Activated CD4-positive, alpha-beta memory T cell treated with anti-CD3 and anti-CD28 coated beads for 36 hours (primary cell): ENCODE data around the gene CELF4. TPM values are rescaled to one million over a fixed set of nuclear protein-coding genes. Genes with fewer than 3 reads are reported as not detected.

Experiments
- CTCF ChIA-PET: fragments of 350-600 bp; sonication (Branson Sonifier 250); formaldehyde crosslinking; loops from one replicate; lab custom pipeline; 2021; ENCODE audit warnings: antibody characterized with exemption, inconsistent platforms; lab: Charles Lee
- POLR2A ChIA-PET: fragments of 350-600 bp; sonication (Branson Sonifier 250); formaldehyde crosslinking; loops from one replicate; lab custom pipeline; 2021; ENCODE audit warnings: antibody characterized with exemption; lab: Charles Lee
- DNase-seq: peaks from one replicate; pipeline ENCODE4 v3.0.0-alpha.2; 2020
- H3K27ac Mint-ChIP-seq: one replicate; pipeline ENCODE4 v1.8.0; 2021; ENCODE audit warnings: mixed read lengths
- H3K27me3 Mint-ChIP-seq: one replicate; pipeline ENCODE4 v1.8.0; 2021; ENCODE audit warnings: mixed read lengths
- H3K36me3 Mint-ChIP-seq: one replicate; pipeline ENCODE4 v1.8.0; 2021; ENCODE audit warnings: mixed read lengths
- H3K4me1 Mint-ChIP-seq: one replicate; pipeline ENCODE4 v1.8.0; 2021; ENCODE audit warnings: low read depth, mixed read lengths
- H3K4me3 Mint-ChIP-seq: one replicate; pipeline ENCODE4 v1.8.0; 2021; ENCODE audit warnings: mild to moderate bottlenecking, mixed read lengths
- H3K9me3 Mint-ChIP-seq: one replicate; pipeline ENCODE4 v1.8.0; 2021; ENCODE audit warnings: mixed read lengths
- intact Hi-C: fragments of 100-400 bp; cut with micrococcal nuclease; formaldehyde crosslinking; loops from one replicate; pipeline ENCODE4 v1.15.1; 2023
- total RNA-seq, 2 experiments: library from RNA; stranded (reverse); gene quantifications; one replicate each; pipeline ENCODE4 v1.2.3, GENCODE V29; 2021

The CELF4 gene
- total RNA-seq, 2 experiments from 2014 or later = not detected

GRCh38 chr18:37432436-37433195 lies 133.0 kb downstream of the CELF4 start:
- Mint-ChIP-seq H3K4me3 (no peak overlapping the region), H3K9me3 (no peaks in the 10 kb centered on the region)
- CTCF ChIA-PET = interaction anchor here (0.8 kb wide), 1 partner anchor 46 kb away, joined by 4 read pairs; no protein-coding TSS in a partner anchor

DNA sequence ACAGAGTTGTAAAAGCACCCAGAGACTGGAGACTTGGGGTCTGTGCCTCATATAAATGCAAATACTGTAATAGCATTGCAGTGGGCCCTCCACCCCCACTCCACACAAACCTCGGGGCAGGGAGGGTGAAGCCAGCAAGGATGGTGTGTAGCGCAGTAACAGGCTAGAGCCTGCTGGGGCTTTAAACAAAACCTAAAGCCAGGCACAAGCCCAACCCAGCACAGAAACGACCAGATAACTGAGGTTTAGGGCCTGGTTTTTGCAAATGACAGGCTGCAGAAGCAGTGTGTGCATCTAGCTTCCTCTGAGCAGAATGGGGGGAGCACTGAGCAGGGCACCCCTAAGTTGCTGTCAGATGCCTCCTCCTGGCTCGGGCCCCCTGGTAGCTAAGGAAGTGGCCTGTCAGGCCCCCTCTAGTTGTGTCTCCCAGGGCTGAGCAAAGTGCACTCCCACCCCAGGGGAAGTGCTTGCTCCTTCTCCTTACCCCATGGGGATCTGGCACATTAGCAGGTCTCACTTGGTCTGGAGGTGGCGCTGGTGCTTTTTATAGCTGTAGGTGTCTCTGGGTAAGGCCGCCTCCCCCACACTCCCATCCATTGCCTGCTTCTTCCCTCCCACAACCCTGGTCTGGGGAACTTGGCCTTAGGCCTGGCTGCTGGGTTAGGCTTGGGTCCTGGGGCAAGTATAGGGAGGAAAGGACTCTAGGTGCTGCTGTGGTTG lies 135.1 kb downstream of the CELF4 start:
- POLR2A ChIA-PET = no interaction called here

More at GRCh38 chr18:37432436-37433195, 133.0 kb downstream of the CELF4 start:
- intact Hi-C loops = no loop called here
- Mint-ChIP-seq H3K36me3 (no peaks in the 10 kb centered on the region), H3K27me3 (peaks cover 4% of the 10 kb centered on the region), H3K27ac (no peak overlapping the region), H3K4me1 (no peaks in the 10 kb centered on the region)
- POLR2A ChIA-PET = no interaction called here
- no peak for DNase-seq

GRCh38 chr18:37429791-37430190 lies 135.8 kb downstream of the CELF4 start:
- Mint-ChIP-seq H3K36me3 (no peaks in the 10 kb centered on the region), H3K27me3 (no peaks in the 10 kb centered on the region), H3K9me3 (no peaks in the 10 kb centered on the region), H3K4me1 (no peaks in the 10 kb centered on the region), H3K27ac (no peak overlapping the region), H3K4me3 (no peak overlapping the region)
- DNase-seq = no peak
- CTCF ChIA-PET = no interaction called here
- intact Hi-C loops = no loop called here
- POLR2A ChIA-PET = no interaction called here

More for the DNA sequence above, 135.1 kb downstream of the CELF4 start:
- CTCF ChIA-PET = no interaction called here
- DNase-seq = no peak
- no peaks in the 10 kb centered on the region for H3K36me3 Mint-ChIP-seq
- no peak overlapping the region for H3K4me3 Mint-ChIP-seq
- intact Hi-C loops = no loop called here
- H3K4me1 Mint-ChIP-seq = no peaks in the 10 kb centered on the region
- H3K27me3 Mint-ChIP-seq = peaks cover 2% of the 10 kb centered on the region
- no peak overlapping the region for H3K27ac Mint-ChIP-seq
- no peaks in the 10 kb centered on the region for H3K9me3 Mint-ChIP-seq

DNA sequence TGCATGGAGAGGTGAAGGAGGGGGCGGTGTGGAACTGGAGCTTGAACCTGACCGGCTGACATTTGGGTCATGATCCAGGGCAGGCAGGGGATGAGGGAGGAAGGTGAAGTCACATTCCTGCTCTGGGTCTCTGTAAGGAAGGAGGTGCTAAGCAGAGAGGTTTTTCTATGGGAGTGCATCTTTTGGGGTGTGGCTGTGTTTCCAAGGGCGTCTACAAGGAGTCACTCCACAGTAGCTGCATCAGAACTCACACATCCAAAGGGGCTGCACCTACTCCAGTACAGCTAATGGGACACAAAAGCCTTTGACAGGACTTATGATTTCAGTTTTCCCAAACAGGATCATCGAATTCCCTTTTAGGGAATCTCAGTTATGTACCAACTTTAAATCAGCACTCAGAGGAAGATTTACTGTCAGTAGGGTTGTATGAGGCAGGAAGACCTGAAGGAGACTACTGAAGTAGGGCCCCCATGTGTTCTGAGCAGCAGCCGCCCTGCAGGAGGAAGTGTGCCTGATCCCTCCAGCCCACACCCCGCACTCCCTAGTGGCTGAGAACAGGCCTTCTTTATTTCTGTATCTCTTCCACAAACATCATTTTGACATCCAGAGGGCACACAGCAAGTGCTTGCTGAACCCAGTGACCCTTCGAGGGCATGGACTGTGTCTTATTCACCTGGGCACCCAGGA lies 137.2 kb downstream of the CELF4 start:
- no peak overlapping the region for H3K27ac Mint-ChIP-seq
- no peaks in the 10 kb centered on the region for H3K9me3 Mint-ChIP-seq
- intact Hi-C loops = no loop called here
- no peak for DNase-seq
- H3K27me3 Mint-ChIP-seq = no peaks in the 10 kb centered on the region
- CTCF ChIA-PET = no interaction called here
- H3K4me1 Mint-ChIP-seq = no peaks in the 10 kb centered on the region
- H3K36me3 Mint-ChIP-seq = no peaks in the 10 kb centered on the region
- POLR2A ChIA-PET = no interaction called here
- no peak overlapping the region for H3K4me3 Mint-ChIP-seq

GRCh38 chr18:37426586-37426985 lies 139.0 kb downstream of the CELF4 start:
- Mint-ChIP-seq H3K4me1 (no peaks in the 10 kb centered on the region), H3K4me3 (no peak overlapping the region), H3K27me3 (peaks cover 1% of the 10 kb centered on the region), H3K9me3 (no peaks in the 10 kb centered on the region), H3K36me3 (no peaks in the 10 kb centered on the region), H3K27ac (no peak overlapping the region)
- POLR2A ChIA-PET = no interaction called here
- CTCF ChIA-PET = no interaction called here
- no peak for DNase-seq
- intact Hi-C loops = no loop called here

GRCh38 chr18:37425222-37425621 lies 140.4 kb downstream of the CELF4 start:
- ChIA-PET POLR2A (no interaction called here), CTCF (no interaction called here)
- Mint-ChIP-seq H3K9me3 (no peaks in the 10 kb centered on the region), H3K4me3 (no peak overlapping the region), H3K27me3 (peaks cover 1% of the 10 kb centered on the region), H3K27ac (no peak overlapping the region), H3K36me3 (no peaks in the 10 kb centered on the region), H3K4me1 (no peaks in the 10 kb centered on the region)
- intact Hi-C loops = no loop called here
- no peak for DNase-seq

GRCh38 chr18:37424507-37424906 lies 141.1 kb downstream of the CELF4 start:
- ChIA-PET POLR2A (no interaction called here), CTCF (no interaction called here)
- Mint-ChIP-seq H3K27ac (no peak overlapping the region), H3K9me3 (no peaks in the 10 kb centered on the region), H3K4me3 (no peak overlapping the region), H3K27me3 (peaks cover 1% of the 10 kb centered on the region), H3K36me3 (no peaks in the 10 kb centered on the region), H3K4me1 (no peaks in the 10 kb centered on the region)
- intact Hi-C loops = no loop called here
- DNase-seq = no peak

DNA sequence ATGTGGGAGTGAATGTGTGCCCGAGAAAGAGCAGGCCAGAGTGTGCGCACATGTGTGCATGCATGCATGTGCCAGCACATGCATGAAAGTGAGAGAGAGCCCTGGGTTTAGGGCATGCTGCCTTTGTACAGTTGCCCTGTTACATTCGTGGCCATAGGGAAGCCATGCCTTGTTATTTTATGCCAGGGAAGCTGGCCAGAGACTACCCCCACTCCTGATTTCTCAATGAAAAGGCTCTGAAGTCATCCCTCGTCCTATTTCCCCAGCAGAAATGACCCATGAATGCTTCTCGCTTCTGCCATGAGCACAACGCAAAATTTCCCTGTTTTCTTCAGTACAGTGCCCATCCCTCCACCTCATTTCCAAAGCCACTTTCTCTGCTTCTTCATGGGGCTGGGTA lies 143.0 kb downstream of the CELF4 start:
- no peak for DNase-seq
- intact Hi-C loops = no loop called here
- CTCF ChIA-PET = no interaction called here

GRCh38 chr18:37422116-37422515 lies 143.5 kb downstream of the CELF4 start:
- intact Hi-C loops = no loop called here
- ChIA-PET CTCF (no interaction called here), POLR2A (no interaction called here)
- H3K27ac Mint-ChIP-seq = no peak overlapping the region
- no peaks in the 10 kb centered on the region for H3K4me1 Mint-ChIP-seq
- H3K4me3 Mint-ChIP-seq = no peak overlapping the region
- H3K36me3 Mint-ChIP-seq = no peaks in the 10 kb centered on the region
- no peak for DNase-seq
- H3K27me3 Mint-ChIP-seq = peaks cover 4% of the 10 kb centered on the region
- no peaks in the 10 kb centered on the region for H3K9me3 Mint-ChIP-seq

More for the DNA sequence above, 143.0 kb downstream of the CELF4 start:
- POLR2A ChIA-PET = no interaction called here
- H3K36me3 Mint-ChIP-seq = no peaks in the 10 kb centered on the region
- no peaks in the 10 kb centered on the region for H3K4me1 Mint-ChIP-seq
- H3K4me3 Mint-ChIP-seq = no peak overlapping the region
- H3K27me3 Mint-ChIP-seq = peaks cover 4% of the 10 kb centered on the region
- no peak overlapping the region for H3K27ac Mint-ChIP-seq
- H3K9me3 Mint-ChIP-seq = no peaks in the 10 kb centered on the region

DNA sequence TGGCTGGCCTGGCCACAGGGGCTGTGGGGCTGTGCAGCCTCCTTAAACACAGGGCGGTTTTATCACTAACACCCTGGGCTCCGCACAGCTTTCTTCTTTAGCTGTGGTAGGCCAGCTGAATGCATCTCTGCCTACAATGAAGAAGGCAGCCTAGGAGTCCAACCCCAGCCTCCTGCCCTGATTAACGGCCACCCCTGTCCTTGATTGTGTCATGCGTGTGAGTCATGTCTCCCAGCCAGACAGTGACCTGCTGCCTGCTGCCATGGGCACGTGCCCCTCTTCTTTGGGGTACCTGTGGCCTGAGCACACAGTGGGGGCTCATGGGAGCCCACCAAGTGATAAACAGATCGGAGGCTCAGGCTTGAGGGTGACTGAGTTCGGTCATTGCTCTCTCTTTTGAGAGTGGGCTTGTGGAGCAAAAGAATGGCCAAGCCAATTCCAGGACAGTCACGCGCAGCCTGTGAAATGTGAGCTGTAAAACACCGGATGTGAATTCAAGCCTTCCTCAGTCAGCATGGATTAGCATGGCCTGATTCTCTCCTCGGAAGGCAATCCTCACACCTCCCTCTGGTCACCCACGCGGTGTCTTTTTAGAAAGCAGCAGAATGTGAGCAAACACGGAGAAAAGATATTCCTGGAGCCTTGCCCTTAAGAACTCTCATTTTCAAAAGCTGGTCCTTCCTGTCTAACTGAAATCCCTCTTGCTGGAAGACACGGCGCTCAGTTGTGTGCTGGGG lies 144.1 kb downstream of the CELF4 start:
- POLR2A ChIA-PET = no interaction called here
- intact Hi-C loops = no loop called here
- no peak overlapping the region for H3K27ac Mint-ChIP-seq

DNA sequence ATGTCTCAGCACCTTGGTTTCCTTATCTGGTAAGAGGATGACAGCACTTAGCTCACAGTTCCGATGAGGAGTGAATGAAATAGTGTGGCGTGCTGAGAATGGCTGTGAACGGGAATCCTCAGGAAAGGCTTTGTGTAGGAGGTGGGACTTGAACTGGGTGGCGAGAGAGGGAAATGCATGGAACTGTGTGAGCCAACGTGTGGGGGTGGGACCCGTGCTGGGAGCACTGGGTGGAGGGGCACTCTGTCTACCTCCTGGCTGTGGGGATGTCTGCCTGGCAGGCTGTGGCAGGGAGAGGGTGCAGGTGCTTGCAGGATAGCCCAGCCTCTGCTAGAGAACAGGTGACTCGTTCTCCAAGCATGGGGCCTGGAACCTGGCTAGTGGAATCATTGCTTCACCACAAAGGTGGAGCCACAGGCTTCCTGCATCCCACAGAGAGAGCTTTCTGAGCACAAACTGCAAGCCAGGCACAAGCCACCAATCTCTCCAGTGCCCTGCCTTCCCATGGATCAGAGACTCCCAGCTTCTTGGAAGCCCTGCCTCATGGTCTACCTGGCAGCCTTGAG lies 145.2 kb downstream of the CELF4 start:
- H3K27ac Mint-ChIP-seq = no peak overlapping the region
- POLR2A ChIA-PET = no interaction called here
- no peak for DNase-seq
- H3K9me3 Mint-ChIP-seq = no peaks in the 10 kb centered on the region
- H3K36me3 Mint-ChIP-seq = no peaks in the 10 kb centered on the region
- CTCF ChIA-PET = no interaction called here
- no peaks in the 10 kb centered on the region for H3K4me1 Mint-ChIP-seq
- no peak overlapping the region for H3K4me3 Mint-ChIP-seq
- H3K27me3 Mint-ChIP-seq = peaks cover 6% of the 10 kb centered on the region
- intact Hi-C loops = no loop called here

More for the DNA sequence above, 144.1 kb downstream of the CELF4 start:
- Mint-ChIP-seq H3K27me3 (peaks cover 6% of the 10 kb centered on the region), H3K36me3 (no peaks in the 10 kb centered on the region), H3K4me3 (no peak overlapping the region), H3K9me3 (no peaks in the 10 kb centered on the region), H3K4me1 (no peaks in the 10 kb centered on the region)
- CTCF ChIA-PET = no interaction called here
- DNase-seq = no peak
